Measurements from ENCODE around the gene RNF144A.

GRCh38 chr2:7053650-7054265 lies 136.5 kb downstream of the RNF144A start:
- TF ChIP-seq POLR2A (IDR thresholded peaks at IDR 0.05), result no peak
- no peak for TF ChIP-seq CTCF (IDR thresholded peaks at IDR 0.05)
